Measurements from ENCODE around the gene TMEM98.
"Not testable (repeated sequence)": the region's sequence is repeated elsewhere in the genome, so short reads cannot be mapped to it uniquely, and the experiment has no call there.

The TMEM98 gene

GRCh38 chr17:32927724-32928585 lies at the start of gene TMEM98:
TMEM98 (plus strand) TSS chr17:32928153; CDS start chr17:32931529, 3,376 bp downstream.
- peak; percentile 46 for DNase-seq (ENCODE audit: low spot score)
- in situ Hi-C loops (cut with MboI; ENCODE audit: low sequenced_read_pairs, unreplicated experiment): no loop called here
- no peak for TF ChIP-seq CTCF (IDR thresholded peaks at IDR 0.05; ENCODE audit: borderline replicate concordance, control extremely low read depth, extremely low read depth, insufficient read depth, missing control alignments)

GRCh38 chr17:32878211-32878610 lies 49.7 kb upstream of the TMEM98 start:
- DNase-seq (ENCODE audit: low spot score): no peak
- no peak for TF ChIP-seq CTCF (IDR thresholded peaks at IDR 0.05; ENCODE audit: borderline replicate concordance, control extremely low read depth, extremely low read depth, insufficient read depth, missing control alignments)
- in situ Hi-C loops (cut with MboI; ENCODE audit: low sequenced_read_pairs, unreplicated experiment): loop anchor here (5.0 kb wide), 2 partner anchors 36 to 96 kb away; no protein-coding TSS in a partner anchor

- DNase-seq (ENCODE audit: low spot score): no peak
- in situ Hi-C loops (cut with MboI; ENCODE audit: low sequenced_read_pairs, unreplicated experiment): loop anchor here (5.0 kb wide), 2 partner anchors 37 to 97 kb away; no protein-coding TSS in a partner anchor
- no peak for TF ChIP-seq CTCF (IDR thresholded peaks at IDR 0.05; ENCODE audit: borderline replicate concordance, control extremely low read depth, extremely low read depth, insufficient read depth, missing control alignments)
Measured at GRCh38 chr17:32879134-32879533, 48.8 kb upstream of the TMEM98 start.

- no peak for TF ChIP-seq CTCF (IDR thresholded peaks at IDR 0.05; ENCODE audit: borderline replicate concordance, control extremely low read depth, extremely low read depth, insufficient read depth, missing control alignments)
- in situ Hi-C loops (cut with MboI; ENCODE audit: low sequenced_read_pairs, unreplicated experiment): no loop called here
- DNase-seq (ENCODE audit: low spot score): no peak
Measured at GRCh38 chr17:32880671-32881453, 47.1 kb upstream of the TMEM98 start.

- TF ChIP-seq CTCF (IDR thresholded peaks at IDR 0.05; ENCODE audit: borderline replicate concordance, control extremely low read depth, extremely low read depth, insufficient read depth, missing control alignments): no peak
- no peak for DNase-seq (ENCODE audit: low spot score)
- in situ Hi-C loops (cut with MboI; ENCODE audit: low sequenced_read_pairs, unreplicated experiment): no loop called here
Measured at GRCh38 chr17:32882029-32882428, 45.9 kb upstream of the TMEM98 start.

GRCh38 chr17:32882734-32883133 lies 45.2 kb upstream of the TMEM98 start:
- in situ Hi-C loops (cut with MboI; ENCODE audit: low sequenced_read_pairs, unreplicated experiment): no loop called here
- no peak for DNase-seq (ENCODE audit: low spot score)
- TF ChIP-seq CTCF (IDR thresholded peaks at IDR 0.05; ENCODE audit: borderline replicate concordance, control extremely low read depth, extremely low read depth, insufficient read depth, missing control alignments): no peak

- DNase-seq (ENCODE audit: low spot score); in situ Hi-C loops (cut with MboI; ENCODE audit: low sequenced_read_pairs, unreplicated experiment): not testable (repeated sequence)
Measured at GRCh38 chr17:32886951-32887350, 41.0 kb upstream of the TMEM98 start.

- DNase-seq (ENCODE audit: low spot score); in situ Hi-C loops (cut with MboI; ENCODE audit: low sequenced_read_pairs, unreplicated experiment): not testable (repeated sequence)
Measured at GRCh38 chr17:32887410-32887809, 40.5 kb upstream of the TMEM98 start.

Measured in GM13976 (cell line).